ENCODE data around the gene PCNX3.
A peak's percentile ranks its signal among the peaks of the same experiment; 100 is the strongest.

Gene PCNX3

DNA sequence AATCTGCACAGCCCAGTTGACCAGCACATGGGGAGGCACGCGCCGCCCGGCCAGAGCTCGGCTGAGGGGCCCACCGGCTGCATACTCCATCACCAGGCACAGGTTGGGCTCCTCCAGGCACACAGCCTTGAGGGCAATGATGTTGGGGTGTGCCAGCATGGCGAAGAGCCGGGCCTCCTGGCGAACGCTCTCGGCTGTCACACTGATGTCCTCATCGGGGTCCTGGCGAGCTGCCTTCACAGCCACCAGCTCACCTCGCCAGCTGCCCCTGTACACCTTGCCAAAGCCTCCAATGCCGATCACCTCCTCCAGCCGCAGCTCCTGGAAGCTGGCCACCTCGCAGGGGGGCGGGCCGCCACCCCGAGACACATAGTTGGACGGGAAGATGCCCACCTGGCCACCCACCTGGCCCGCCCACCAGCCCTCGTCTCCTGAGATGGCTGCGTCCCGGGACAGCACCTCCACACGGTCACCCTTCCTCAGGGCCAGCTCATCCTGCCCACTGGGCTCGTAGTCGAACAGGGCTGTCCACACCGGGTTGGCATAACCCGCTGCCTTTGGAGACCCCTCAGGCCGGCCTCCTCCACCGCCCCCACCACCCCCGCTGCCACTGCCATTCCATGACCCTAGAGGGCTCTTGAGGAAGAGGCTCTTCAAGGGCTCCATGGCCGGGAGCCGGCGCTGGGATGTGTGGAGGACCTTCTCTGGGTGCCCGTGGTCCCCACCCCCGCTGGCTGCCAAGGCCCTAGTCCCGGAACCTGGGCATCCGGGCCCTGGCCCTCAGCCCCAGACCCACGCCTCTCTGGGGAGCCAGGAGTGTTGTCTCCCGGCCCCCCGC is 2.3 kb upstream of the PCNX3 start:
- Mint-ChIP-seq H3K4me3 (peak overlapping the region; percentile 85 to 90 (median 86)), H3K9me3 (no peaks in the 10 kb centered on the region), H3K27ac (no peak overlapping the region), H3K27me3 (ENCODE audit: low read depth) (no peaks in the 10 kb centered on the region), H3K36me3 (ENCODE audit: low read depth) (peaks cover 25% of the 10 kb centered on the region), H3K4me1 (peaks cover 41% of the 10 kb centered on the region)
- TF ChIP-seq, protein P1, sequence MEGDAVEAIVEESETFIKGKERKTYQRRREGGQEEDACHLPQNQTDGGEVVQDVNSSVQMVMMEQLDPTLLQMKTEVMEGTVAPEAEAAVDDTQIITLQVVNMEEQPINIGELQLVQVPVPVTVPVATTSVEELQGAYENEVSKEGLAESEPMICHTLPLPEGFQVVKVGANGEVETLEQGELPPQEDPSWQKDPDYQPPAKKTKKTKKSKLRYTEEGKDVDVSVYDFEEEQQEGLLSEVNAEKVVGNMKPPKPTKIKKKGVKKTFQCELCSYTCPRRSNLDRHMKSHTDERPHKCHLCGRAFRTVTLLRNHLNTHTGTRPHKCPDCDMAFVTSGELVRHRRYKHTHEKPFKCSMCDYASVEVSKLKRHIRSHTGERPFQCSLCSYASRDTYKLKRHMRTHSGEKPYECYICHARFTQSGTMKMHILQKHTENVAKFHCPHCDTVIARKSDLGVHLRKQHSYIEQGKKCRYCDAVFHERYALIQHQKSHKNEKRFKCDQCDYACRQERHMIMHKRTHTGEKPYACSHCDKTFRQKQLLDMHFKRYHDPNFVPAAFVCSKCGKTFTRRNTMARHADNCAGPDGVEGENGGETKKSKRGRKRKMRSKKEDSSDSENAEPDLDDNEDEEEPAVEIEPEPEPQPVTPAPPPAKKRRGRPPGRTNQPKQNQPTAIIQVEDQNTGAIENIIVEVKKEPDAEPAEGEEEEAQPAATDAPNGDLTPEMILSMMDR (IDR thresholded peaks at IDR 0.05; ENCODE audit: unreplicated experiment in 3 of 3), result no peak

DNA sequence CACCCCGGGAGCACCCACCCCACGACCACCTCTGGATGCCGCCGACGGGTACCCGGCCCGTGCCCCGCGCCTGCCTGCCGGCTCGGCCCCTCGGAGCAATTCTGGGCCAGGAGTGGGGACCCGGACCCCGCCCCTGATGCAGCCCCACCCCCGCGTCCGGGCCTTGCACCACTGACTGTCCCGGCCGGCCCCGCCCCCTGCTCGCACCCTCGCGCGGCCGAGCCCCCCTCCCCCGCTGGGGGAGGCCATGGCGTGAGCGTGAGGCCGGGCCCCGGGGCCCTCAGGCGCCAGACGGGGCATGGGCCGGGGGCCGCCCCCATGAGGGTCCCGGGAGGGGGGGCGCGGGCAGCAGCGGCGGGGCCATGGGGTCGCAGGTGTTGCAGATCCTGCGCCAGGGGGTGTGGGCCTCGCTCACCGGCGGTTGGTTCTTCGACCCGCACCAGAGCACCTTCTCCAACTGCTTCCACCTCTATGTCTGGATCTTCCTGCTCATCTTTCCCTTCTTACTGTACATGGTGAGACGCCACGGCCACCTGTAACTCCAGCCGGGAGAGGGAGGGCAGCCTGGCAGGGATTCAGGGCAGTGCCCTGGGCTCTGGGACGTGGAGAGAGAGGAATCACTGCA is 486 bp downstream of the PCNX3 start:
- Mint-ChIP-seq H3K4me3 (peak overlapping the region; percentile 90 to 97 (median 95)), H3K27me3 (ENCODE audit: low read depth) (no peaks in the 10 kb centered on the region), H3K36me3 (ENCODE audit: low read depth) (peaks cover 18% of the 10 kb centered on the region), H3K4me1 (peaks cover 22% of the 10 kb centered on the region), H3K27ac (peak overlapping the region; percentile 72 to 96 (median 89)), H3K9me3 (no peaks in the 10 kb centered on the region)
- TF ChIP-seq, protein P1 (IDR thresholded peaks at IDR 0.05; ENCODE audit: unreplicated experiment in 3 of 3), result no peak

DNA sequence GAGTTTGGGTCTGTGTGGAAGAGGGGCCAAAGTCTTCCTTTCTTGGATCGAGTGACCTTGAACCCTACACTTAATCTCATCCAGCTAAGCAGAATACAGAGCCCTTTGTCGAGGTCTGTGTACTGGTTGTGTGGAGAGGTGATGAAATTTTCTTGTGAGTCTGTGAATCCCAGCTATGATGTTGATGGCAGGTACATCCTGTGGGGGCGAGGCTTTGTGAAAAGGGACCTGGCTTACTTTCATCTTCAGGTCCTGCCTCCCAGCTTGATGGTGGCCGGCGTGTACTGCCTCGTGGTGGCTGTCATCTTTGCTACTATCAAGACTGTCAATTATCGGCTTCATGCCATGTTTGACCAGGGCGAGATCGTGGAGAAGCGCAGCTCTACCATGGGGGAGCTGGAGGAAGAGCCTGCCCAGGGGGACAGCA is 1.0 kb downstream of the PCNX3 start:
- peaks cover 22% of the 10 kb centered on the region for H3K4me1 Mint-ChIP-seq
- H3K36me3 Mint-ChIP-seq (ENCODE audit: low read depth), result peaks cover 18% of the 10 kb centered on the region
- peak overlapping the region; percentile 72 to 89 (median 85) for H3K27ac Mint-ChIP-seq
- H3K27me3 Mint-ChIP-seq (ENCODE audit: low read depth), result no peaks in the 10 kb centered on the region
- H3K4me3 Mint-ChIP-seq, result peak overlapping the region; percentile 90 to 97 (median 95)
- H3K9me3 Mint-ChIP-seq, result no peaks in the 10 kb centered on the region
- TF ChIP-seq, protein P1 (IDR thresholded peaks at IDR 0.05; ENCODE audit: unreplicated experiment in 3 of 3), result no peak

DNA sequence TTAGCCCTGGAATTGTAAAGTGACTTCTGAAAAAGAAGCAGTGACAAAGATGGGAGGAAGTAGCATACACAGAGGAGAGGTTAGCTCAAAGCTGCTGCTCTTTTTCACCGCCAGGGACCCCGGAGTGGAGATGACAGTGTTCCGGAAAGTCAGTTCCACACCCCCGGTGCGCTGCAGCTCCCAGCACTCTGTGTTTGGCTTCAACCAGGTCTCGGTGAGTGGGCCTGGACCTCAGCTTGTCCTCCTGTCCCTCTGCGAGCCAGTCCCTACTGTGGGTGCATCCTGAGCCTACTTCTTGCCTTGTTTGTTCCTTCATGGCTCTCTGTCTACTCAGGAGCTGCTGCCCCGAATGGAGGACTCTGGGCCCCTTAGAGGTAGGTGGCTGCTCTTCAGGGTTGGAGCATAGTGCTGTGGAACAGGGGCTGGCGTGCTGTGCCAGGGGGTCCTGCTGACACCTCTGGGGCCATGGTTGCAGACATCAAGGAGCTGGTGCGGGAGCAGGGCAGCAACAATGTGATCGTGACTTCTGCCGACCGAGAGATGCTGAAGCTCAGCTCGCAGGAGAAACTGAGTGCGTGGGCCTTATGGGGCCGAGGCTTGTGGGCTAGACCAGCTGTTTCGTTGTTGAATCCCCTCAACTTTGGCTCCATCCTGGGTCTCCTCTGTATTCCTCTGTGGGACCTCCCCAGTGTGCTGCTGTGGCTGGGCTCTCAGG is 1.7 kb downstream of the PCNX3 start:
- Mint-ChIP-seq H3K27me3 (ENCODE audit: low read depth) (no peaks in the 10 kb centered on the region), H3K36me3 (ENCODE audit: low read depth) (peaks cover 14% of the 10 kb centered on the region), H3K4me1 (peaks cover 16% of the 10 kb centered on the region), H3K9me3 (no peaks in the 10 kb centered on the region), H3K4me3 (peak overlapping the region; percentile 90 to 97 (median 95)), H3K27ac (no peak overlapping the region)
- TF ChIP-seq, protein P1 (IDR thresholded peaks at IDR 0.05; ENCODE audit: unreplicated experiment in 3 of 3), result no peak

DNA sequence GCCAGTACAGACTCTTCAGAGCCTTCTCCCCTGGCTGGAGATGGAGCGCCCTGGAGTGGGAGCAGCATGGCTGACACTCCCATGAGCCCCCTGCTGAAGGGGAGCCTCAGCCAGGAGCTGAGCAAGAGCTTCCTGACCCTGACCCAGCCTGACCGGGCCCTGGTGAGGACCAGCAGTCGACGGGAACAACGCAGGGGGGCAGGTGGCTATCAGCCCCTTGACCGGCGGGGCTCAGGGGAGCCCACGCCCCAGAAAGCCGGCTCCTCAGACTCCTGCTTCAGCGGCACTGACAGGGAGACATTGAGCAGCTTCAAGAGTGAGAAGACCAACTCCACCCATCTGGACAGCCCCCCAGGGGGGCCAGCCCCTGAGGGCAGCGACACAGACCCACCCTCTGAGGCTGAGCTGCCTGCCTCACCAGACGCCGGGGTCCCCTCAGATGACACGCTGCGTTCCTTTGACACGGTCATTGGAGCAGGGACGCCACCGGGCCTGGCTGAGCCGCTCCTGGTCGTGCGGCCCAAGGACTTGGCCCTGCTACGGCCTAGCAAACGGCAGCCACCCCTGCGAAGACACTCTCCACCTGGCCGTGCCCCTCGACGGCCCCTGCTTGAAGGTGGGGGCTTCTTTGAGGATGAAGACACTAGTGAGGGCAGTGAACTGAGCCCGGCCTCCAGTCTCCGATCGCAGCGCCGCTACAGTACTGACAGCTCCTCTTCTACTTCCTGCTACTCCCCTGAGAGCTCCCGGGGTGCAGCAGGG is 2.6 kb downstream of the PCNX3 start:
- Mint-ChIP-seq H3K9me3 (no peaks in the 10 kb centered on the region), H3K27ac (no peak overlapping the region), H3K27me3 (ENCODE audit: low read depth) (no peaks in the 10 kb centered on the region), H3K4me1 (peaks cover 12% of the 10 kb centered on the region), H3K4me3 (peak overlapping the region; percentile 90 to 97 (median 95)), H3K36me3 (ENCODE audit: low read depth) (peaks cover 18% of the 10 kb centered on the region)
- TF ChIP-seq, protein P1 (IDR thresholded peaks at IDR 0.05; ENCODE audit: unreplicated experiment in 3 of 3), result no peak
